Measurements from ENCODE around the gene LRP5. TPM values are rescaled to one million over a fixed set of nuclear protein-coding genes. Genes with fewer than 3 reads are reported as not detected.
A peak's percentile ranks its signal among the peaks of the same experiment; 100 is the strongest.

Gene LRP5
- total and polyA plus RNA-seq, 9 of the 15 experiments (the other 6 are each of a cell fraction or from before 2014, with no cell fraction given) = 0.48 to 44.2 (median 13.5) TPM

DNA sequence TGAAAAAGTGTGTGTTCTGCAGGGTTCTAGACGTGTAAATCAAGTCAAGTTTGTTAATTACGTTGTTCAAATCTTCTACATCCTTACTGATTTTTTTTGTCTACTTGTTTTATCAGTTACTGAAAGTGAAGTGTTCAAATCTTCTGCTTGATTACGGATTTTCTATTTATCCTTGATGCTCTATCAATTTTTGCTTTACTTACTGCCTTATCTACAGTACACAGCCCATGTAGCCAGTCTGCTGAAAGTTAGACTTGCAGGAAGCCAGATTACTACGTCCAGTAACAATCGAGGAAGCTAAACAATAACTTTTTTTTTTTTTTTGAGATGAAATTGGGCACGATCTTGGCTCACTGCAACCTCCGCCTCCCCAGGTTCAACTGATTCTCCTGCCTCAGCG lies 25.0 kb upstream of the LRP5 start:
- Histone ChIP-seq H3K27ac (ENCODE audit: extremely low read depth, low read depth, low read length) (no peak overlapping the region), H3K4me1 (replicated peaks in 1 of 2; ENCODE audit: control insufficient read depth in 2 of 2, insufficient read depth in 2 of 2, low read length in 2 of 2) (peaks cover 5 to 6% of the 10 kb centered on the region in 2 experiments; a peak in 3 of 5 replicates), H4K20me1 (replicated peaks; ENCODE audit: control insufficient read depth, insufficient read depth, low read length) (no peaks in the 10 kb centered on the region), H3K4me3 (no peak overlapping the region), H2AFZ (ENCODE audit: low read depth, low read length) (no peak overlapping the region), H3K4me2 (ENCODE audit: insufficient read depth, low read length) (no peak overlapping the region), H3K79me2 (ENCODE audit: control insufficient read depth, insufficient read depth, low read length) (no peaks in the 10 kb centered on the region), H3K9ac (ENCODE audit: insufficient read depth in 1 of 2, low read depth in 2 of 2, low read length in 2 of 2) (no peak overlapping the region), H3K9me1 (ENCODE audit: control insufficient read depth, insufficient read depth, low read length) (no peaks in the 10 kb centered on the region), H3K9me3 (replicated peaks; ENCODE audit: control insufficient read depth, insufficient read depth, low read depth, low read length) (peaks cover 7% of the 10 kb centered on the region; the same call in 1 of the 2 replicates), H3K27me3 (ENCODE audit: control insufficient read depth in 2 of 2, insufficient read depth in 2 of 2, low read length in 2 of 2) (no peaks in the 10 kb centered on the region), H3K36me3 (ENCODE audit: control insufficient read depth, insufficient read depth, low read length) (no peaks in the 10 kb centered on the region)
- ATAC-seq (no peak; the same call in 2 of the 3 replicates), DNase-seq (ENCODE audit: extremely low read depth in 1 of 4, low spot score in 3 of 4) (peak in 1 of 4 experiments; percentile 7), FAIRE-seq (peak; percentile 67)
- in situ Hi-C loops (cut with MboI) = no loop called here
- intact Hi-C loops (cut with micrococcal nuclease) = no loop called here
- ChIA-PET CTCF (ENCODE audit: low intra/inter-chr PET ratio) (no interaction called here), POLR2A (interaction anchor here (0.6 to 1.6 kb wide), 4 partner anchors 13 to 611 kb away, joined by 3 to 13 read pairs (median 4); partner anchors contain the start of gene C11orf24)
- no TSS peak for BruUV-seq (replicated peaks)
- WGBS (ENCODE audit: insufficient coverage, low coverage, missing lambda C conversion rate) = 4% methylated on average over 6 of the region's 8 CpGs
- no peak for TF ChIP-seq ZFP36 (IDR thresholded peaks at IDR 0.05; ENCODE audit: low read depth, low read length, partially characterized antibody)
- TF ChIP-seq, protein P1, sequence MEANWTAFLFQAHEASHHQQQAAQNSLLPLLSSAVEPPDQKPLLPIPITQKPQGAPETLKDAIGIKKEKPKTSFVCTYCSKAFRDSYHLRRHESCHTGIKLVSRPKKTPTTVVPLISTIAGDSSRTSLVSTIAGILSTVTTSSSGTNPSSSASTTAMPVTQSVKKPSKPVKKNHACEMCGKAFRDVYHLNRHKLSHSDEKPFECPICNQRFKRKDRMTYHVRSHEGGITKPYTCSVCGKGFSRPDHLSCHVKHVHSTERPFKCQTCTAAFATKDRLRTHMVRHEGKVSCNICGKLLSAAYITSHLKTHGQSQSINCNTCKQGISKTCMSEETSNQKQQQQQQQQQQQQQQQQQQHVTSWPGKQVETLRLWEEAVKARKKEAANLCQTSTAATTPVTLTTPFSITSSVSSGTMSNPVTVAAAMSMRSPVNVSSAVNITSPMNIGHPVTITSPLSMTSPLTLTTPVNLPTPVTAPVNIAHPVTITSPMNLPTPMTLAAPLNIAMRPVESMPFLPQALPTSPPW (CRISPR knock-in tag; IDR thresholded peaks at IDR 0.05) = no peak
- TF ChIP-seq CBX8 (IDR thresholded peaks at IDR 0.05; ENCODE audit: borderline replicate concordance, extremely low read depth, low read depth, low read length, poor library complexity, severe bottlenecking) = no peak
- no peak for TF ChIP-seq DACH1 (IDR thresholded peaks at IDR 0.05; ENCODE audit: partially characterized antibody)
- TF ChIP-seq, protein P2, sequence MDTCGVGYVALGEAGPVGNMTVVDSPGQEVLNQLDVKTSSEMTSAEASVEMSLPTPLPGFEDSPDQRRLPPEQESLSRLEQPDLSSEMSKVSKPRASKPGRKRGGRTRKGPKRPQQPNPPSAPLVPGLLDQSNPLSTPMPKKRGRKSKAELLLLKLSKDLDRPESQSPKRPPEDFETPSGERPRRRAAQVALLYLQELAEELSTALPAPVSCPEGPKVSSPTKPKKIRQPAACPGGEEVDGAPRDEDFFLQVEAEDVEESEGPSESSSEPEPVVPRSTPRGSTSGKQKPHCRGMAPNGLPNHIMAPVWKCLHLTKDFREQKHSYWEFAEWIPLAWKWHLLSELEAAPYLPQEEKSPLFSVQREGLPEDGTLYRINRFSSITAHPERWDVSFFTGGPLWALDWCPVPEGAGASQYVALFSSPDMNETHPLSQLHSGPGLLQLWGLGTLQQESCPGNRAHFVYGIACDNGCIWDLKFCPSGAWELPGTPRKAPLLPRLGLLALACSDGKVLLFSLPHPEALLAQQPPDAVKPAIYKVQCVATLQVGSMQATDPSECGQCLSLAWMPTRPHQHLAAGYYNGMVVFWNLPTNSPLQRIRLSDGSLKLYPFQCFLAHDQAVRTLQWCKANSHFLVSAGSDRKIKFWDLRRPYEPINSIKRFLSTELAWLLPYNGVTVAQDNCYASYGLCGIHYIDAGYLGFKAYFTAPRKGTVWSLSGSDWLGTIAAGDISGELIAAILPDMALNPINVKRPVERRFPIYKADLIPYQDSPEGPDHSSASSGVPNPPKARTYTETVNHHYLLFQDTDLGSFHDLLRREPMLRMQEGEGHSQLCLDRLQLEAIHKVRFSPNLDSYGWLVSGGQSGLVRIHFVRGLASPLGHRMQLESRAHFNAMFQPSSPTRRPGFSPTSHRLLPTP (IDR thresholded peaks at IDR 0.05; ENCODE audit: borderline replicate concordance, extremely low read depth, insufficient read length) = no peak
- TF ChIP-seq ZNF384 (IDR thresholded peaks at IDR 0.05; ENCODE audit: low read depth, low read length) = peak; percentile 49; the same call in 1 of the 2 replicates
- TF ChIP-seq ZBED1 (IDR thresholded peaks at IDR 0.05) = no peak
- peak; percentile 58 for TF ChIP-seq TAL1 (IDR thresholded peaks at IDR 0.05)
- TF ChIP-seq SOX6 (IDR thresholded peaks at IDR 0.05) = peak; percentile 82
- no peak for TF ChIP-seq HDAC8 (tag; IDR thresholded peaks at IDR 0.05)
- TF ChIP-seq HDAC2 (IDR thresholded peaks at IDR 0.05) = 0 out of 2 replicates have a peak, but pooled peaks have one; percentile 37
- no peak for TF ChIP-seq RBM15 (IDR thresholded peaks at IDR 0.05; ENCODE audit: insufficient read depth, low read length)
- TF ChIP-seq SMARCA5 (IDR thresholded peaks at IDR 0.05) = no peak
- no peak for TF ChIP-seq RBM14 (IDR thresholded peaks at IDR 0.05; ENCODE audit: borderline replicate concordance, insufficient read depth, low read depth, low read length)
- peak; percentile 76 for TF ChIP-seq CBFA2T3 (IDR thresholded peaks at IDR 0.05)
- TF ChIP-seq RFX1 (IDR thresholded peaks at IDR 0.05) = no peak
- no peak for TF ChIP-seq CC2D1A (IDR thresholded peaks at IDR 0.05)
- no peak for TF ChIP-seq ZSCAN29 (IDR thresholded peaks at IDR 0.05)
- no peak for TF ChIP-seq ZNF133 (CRISPR knock-in tag; IDR thresholded peaks at IDR 0.05)
- no peak for TF ChIP-seq ZNF780A (CRISPR knock-in tag; IDR thresholded peaks at IDR 0.05)
- TF ChIP-seq, protein P3, sequence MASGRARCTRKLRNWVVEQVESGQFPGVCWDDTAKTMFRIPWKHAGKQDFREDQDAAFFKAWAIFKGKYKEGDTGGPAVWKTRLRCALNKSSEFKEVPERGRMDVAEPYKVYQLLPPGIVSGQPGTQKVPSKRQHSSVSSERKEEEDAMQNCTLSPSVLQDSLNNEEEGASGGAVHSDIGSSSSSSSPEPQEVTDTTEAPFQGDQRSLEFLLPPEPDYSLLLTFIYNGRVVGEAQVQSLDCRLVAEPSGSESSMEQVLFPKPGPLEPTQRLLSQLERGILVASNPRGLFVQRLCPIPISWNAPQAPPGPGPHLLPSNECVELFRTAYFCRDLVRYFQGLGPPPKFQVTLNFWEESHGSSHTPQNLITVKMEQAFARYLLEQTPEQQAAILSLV (tag; IDR thresholded peaks at IDR 0.05) = no peak

Measured in K562 (cell line).